Activated CD8-positive, alpha-beta memory T cell treated with anti-CD3 and anti-CD28 coated beads, Interleukin-2, amount 10 ng/mL, durations not matched to agents 7 days and 5 days (primary cell): Measurements from ENCODE around the gene LASP1NB.

Source experiments
- ATAC-seq: fragments of 150-1000 bp; cut with Tn5 transposase; one replicate; pipeline ENCODE4 v1.10.0; 2021; ENCODE audit warnings: moderate library complexity
- CTCF ChIA-PET: fragments of 350-600 bp; sonication (Branson Sonifier 250); formaldehyde crosslinking; loops from one replicate; lab custom pipeline; 2021; ENCODE audit warnings: antibody characterized with exemption; lab: Charles Lee
- DNase-seq: peaks from one replicate; pipeline ENCODE4 v3.0.0-alpha.2; 2020
- H3K27ac Mint-ChIP-seq: one replicate; pipeline ENCODE4 v1.8.0; 2021; ENCODE audit warnings: mild to moderate bottlenecking, mixed read lengths
- H3K27me3 Mint-ChIP-seq: one replicate; pipeline ENCODE4 v1.8.0; 2021; ENCODE audit warnings: mixed read lengths
- H3K36me3 Mint-ChIP-seq: one replicate; pipeline ENCODE4 v1.8.0; 2021; ENCODE audit warnings: mild to moderate bottlenecking, mixed read lengths
- H3K4me1 Mint-ChIP-seq: one replicate; pipeline ENCODE4 v1.8.0; 2021; ENCODE audit warnings: mixed read lengths
- H3K4me3 Mint-ChIP-seq: one replicate; pipeline ENCODE4 v1.8.0; 2021; ENCODE audit warnings: mild to moderate bottlenecking, moderate library complexity, mixed read lengths
- H3K9me3 Mint-ChIP-seq: one replicate; pipeline ENCODE4 v1.8.0; 2022; ENCODE audit warnings: low read depth, mixed read lengths

Gene LASP1NB

GRCh38 chr17:38889745-38890409 lies 35.5 kb upstream of the LASP1NB start:
- H3K9me3 Mint-ChIP-seq = no peaks in the 10 kb centered on the region
- CTCF ChIA-PET = interaction anchor here (0.8 to 1.6 kb wide), 3 partner anchors 15 to 275 kb away, joined by 3 read pairs; no protein-coding TSS in a partner anchor
- H3K4me3 Mint-ChIP-seq = no peak overlapping the region
- H3K27me3 Mint-ChIP-seq = no peaks in the 10 kb centered on the region
- H3K4me1 Mint-ChIP-seq = peaks cover 89% of the 10 kb centered on the region
- peak overlapping the region; percentile 84 for H3K27ac Mint-ChIP-seq
- ATAC-seq (no peak), DNase-seq (peak; percentile 39)
- peaks cover 33% of the 10 kb centered on the region for H3K36me3 Mint-ChIP-seq

GRCh38 chr17:38890410-38890746 lies 35.0 kb upstream of the LASP1NB start:
- Mint-ChIP-seq H3K4me1 (peaks cover 84% of the 10 kb centered on the region), H3K27ac (peak overlapping the region; percentile 84), H3K36me3 (peaks cover 30% of the 10 kb centered on the region), H3K4me3 (no peak overlapping the region), H3K9me3 (no peaks in the 10 kb centered on the region), H3K27me3 (no peaks in the 10 kb centered on the region)
- CTCF ChIA-PET = interaction anchor here (1.2 to 1.6 kb wide), 3 partner anchors 17 to 274 kb away, joined by 3 read pairs; no protein-coding TSS in a partner anchor
- peak; percentile 16 for ATAC-seq
- peak; percentile 48 for DNase-seq

- no peak for DNase-seq
- H3K36me3 Mint-ChIP-seq = peaks cover 31% of the 10 kb centered on the region
- CTCF ChIA-PET = interaction anchor here (0.7 to 1.9 kb wide), 7 partner anchors 8 to 24 kb away, joined by 3 to 7 read pairs (median 5); partner anchors contain the start of gene LASP1
- H3K27me3 Mint-ChIP-seq = no peaks in the 10 kb centered on the region
- peak; percentile 21 for ATAC-seq
- H3K9me3 Mint-ChIP-seq = no peaks in the 10 kb centered on the region
- peaks cover 83% of the 10 kb centered on the region for H3K4me1 Mint-ChIP-seq
- H3K27ac Mint-ChIP-seq = peak overlapping the region; percentile 84
- peak overlapping the region; percentile 13 for H3K4me3 Mint-ChIP-seq
Observed at GRCh38 chr17:38891441-38891840, 34.0 kb upstream of the LASP1NB start.

- ATAC-seq = no peak
- Mint-ChIP-seq H3K4me3 (peak overlapping the region; percentile 13), H3K36me3 (peaks cover 38% of the 10 kb centered on the region)
Observed at GRCh38 chr17:38892083-38892482, 33.3 kb upstream of the LASP1NB start.

GRCh38 chr17:38892620-38893019 lies 32.8 kb upstream of the LASP1NB start:
- DNase-seq (no peak), ATAC-seq (no peak)
- Mint-ChIP-seq H3K4me3 (no peak overlapping the region), H3K27me3 (no peaks in the 10 kb centered on the region), H3K4me1 (peaks cover 89% of the 10 kb centered on the region), H3K27ac (peak overlapping the region; percentile 83), H3K9me3 (no peaks in the 10 kb centered on the region), H3K36me3 (peaks cover 41% of the 10 kb centered on the region)
- CTCF ChIA-PET = interaction anchor here (1.0 to 2.4 kb wide), 5 partner anchors 9 to 23 kb away, joined by 3 to 24 read pairs (median 7); partner anchors contain the start of gene LASP1

More at GRCh38 chr17:38892083-38892482, 33.3 kb upstream of the LASP1NB start:
- no peak for DNase-seq
- Mint-ChIP-seq H3K27ac (peak overlapping the region; percentile 84), H3K9me3 (no peaks in the 10 kb centered on the region), H3K27me3 (no peaks in the 10 kb centered on the region), H3K4me1 (peaks cover 86% of the 10 kb centered on the region)
- CTCF ChIA-PET = interaction anchor here (0.7 to 1.9 kb wide), 7 partner anchors 8 to 22 kb away, joined by 3 to 7 read pairs (median 5); partner anchors contain the start of gene LASP1

GRCh38 chr17:38893113-38893512 lies 32.3 kb upstream of the LASP1NB start:
- Mint-ChIP-seq H3K9me3 (no peaks in the 10 kb centered on the region), H3K4me1 (peaks cover 89% of the 10 kb centered on the region), H3K4me3 (no peak overlapping the region), H3K27ac (peak overlapping the region; percentile 83), H3K27me3 (no peaks in the 10 kb centered on the region), H3K36me3 (peaks cover 43% of the 10 kb centered on the region)
- CTCF ChIA-PET = interaction anchor here (1.0 to 2.4 kb wide), 5 partner anchors 9 to 272 kb away, joined by 3 to 24 read pairs (median 6); partner anchors contain the start of genes ARL5C and LASP1
- DNase-seq = no peak
- ATAC-seq = peak; percentile 11

- DNase-seq (peak; percentile 86), ATAC-seq (peak; percentile 63)
- Mint-ChIP-seq H3K9me3 (no peaks in the 10 kb centered on the region), H3K27ac (peak overlapping the region; percentile 83), H3K36me3 (peaks cover 45% of the 10 kb centered on the region), H3K4me3 (no peak overlapping the region), H3K4me1 (peaks cover 91% of the 10 kb centered on the region), H3K27me3 (no peaks in the 10 kb centered on the region)
- CTCF ChIA-PET = interaction anchor here (0.7 to 2.4 kb wide), 6 partner anchors 8 to 271 kb away, joined by 3 to 24 read pairs (median 6); partner anchors contain the start of genes ARL5C and LASP1
Observed at GRCh38 chr17:38893607-38894006, 31.8 kb upstream of the LASP1NB start.

GRCh38 chr17:38894276-38894675 lies 31.1 kb upstream of the LASP1NB start:
- peaks cover 44% of the 10 kb centered on the region for H3K36me3 Mint-ChIP-seq
- ATAC-seq = no peak
- H3K9me3 Mint-ChIP-seq = no peaks in the 10 kb centered on the region
- no peak overlapping the region for H3K4me3 Mint-ChIP-seq
- H3K4me1 Mint-ChIP-seq = peaks cover 91% of the 10 kb centered on the region
- no peaks in the 10 kb centered on the region for H3K27me3 Mint-ChIP-seq
- H3K27ac Mint-ChIP-seq = peak overlapping the region; percentile 83
- no peak for DNase-seq
- CTCF ChIA-PET = interaction anchor here (0.7 to 2.4 kb wide), 6 partner anchors 9 to 271 kb away, joined by 3 to 24 read pairs (median 6); partner anchors contain the start of genes ARL5C and LASP1

GRCh38 chr17:38896346-38896954 lies 29.0 kb upstream of the LASP1NB start:
- CTCF ChIA-PET = interaction anchor here (1.8 to 9.0 kb wide), 4 partner anchors 12 to 257 kb away, joined by 4 to 88 read pairs (median 12); partner anchors contain the start of gene LASP1
- Mint-ChIP-seq H3K9me3 (no peaks in the 10 kb centered on the region), H3K27ac (peak overlapping the region; percentile 98), H3K4me3 (no peak overlapping the region), H3K36me3 (peaks cover 45% of the 10 kb centered on the region), H3K27me3 (no peaks in the 10 kb centered on the region), H3K4me1 (peaks cover 87% of the 10 kb centered on the region)
- ATAC-seq (no peak), DNase-seq (no peak)

GRCh38 chr17:38897176-38897575 lies 28.2 kb upstream of the LASP1NB start:
- Mint-ChIP-seq H3K27ac (peak overlapping the region; percentile 98), H3K9me3 (no peaks in the 10 kb centered on the region), H3K27me3 (no peaks in the 10 kb centered on the region), H3K4me1 (peaks cover 83% of the 10 kb centered on the region), H3K36me3 (peaks cover 48% of the 10 kb centered on the region), H3K4me3 (peak overlapping the region; percentile 9)
- CTCF ChIA-PET = interaction anchor here (1.6 to 9.0 kb wide), 6 partner anchors 13 to 256 kb away, joined by 4 to 88 read pairs (median 12); partner anchors contain the start of genes LASP1 and LASP1NB
- ATAC-seq (no peak), DNase-seq (no peak)

- peaks cover 77% of the 10 kb centered on the region for H3K4me1 Mint-ChIP-seq
- peak overlapping the region; percentile 70 for H3K4me3 Mint-ChIP-seq
- no peaks in the 10 kb centered on the region for H3K9me3 Mint-ChIP-seq
- DNase-seq (no peak), ATAC-seq (no peak)
- H3K27ac Mint-ChIP-seq = peak overlapping the region; percentile 98
- CTCF ChIA-PET = interaction anchor here (0.9 to 9.0 kb wide), 9 partner anchors 9 to 255 kb away, joined by 3 to 88 read pairs (median 5); partner anchors contain the start of genes LASP1 and LASP1NB
- H3K27me3 Mint-ChIP-seq = no peaks in the 10 kb centered on the region
- peaks cover 46% of the 10 kb centered on the region for H3K36me3 Mint-ChIP-seq
Observed at GRCh38 chr17:38897671-38898290, 27.6 kb upstream of the LASP1NB start.

- peak overlapping the region; percentile 70 for H3K4me3 Mint-ChIP-seq
- CTCF ChIA-PET = interaction anchor here (0.9 to 9.0 kb wide), 9 partner anchors 8 to 255 kb away, joined by 3 to 88 read pairs (median 5); partner anchors contain the start of genes LASP1 and LASP1NB
Observed at GRCh38 chr17:38898291-38898679, 27.1 kb upstream of the LASP1NB start.

More at GRCh38 chr17:38898291-38898679, 27.1 kb upstream of the LASP1NB start:
- peaks cover 77% of the 10 kb centered on the region for H3K4me1 Mint-ChIP-seq
- DNase-seq (peak; percentile 60), ATAC-seq (peak; percentile 8)
- H3K27ac Mint-ChIP-seq = peak overlapping the region; percentile 98
- H3K9me3 Mint-ChIP-seq = no peaks in the 10 kb centered on the region
- H3K36me3 Mint-ChIP-seq = peaks cover 51% of the 10 kb centered on the region
- H3K27me3 Mint-ChIP-seq = no peaks in the 10 kb centered on the region
